Measurements from ENCODE around the gene RGL2.

- TF ChIP-seq CTCF (IDR thresholded peaks at IDR 0.05) (no peak), EP300 (IDR thresholded peaks at IDR 0.05) (no peak), POLR2A (IDR thresholded peaks at IDR 0.05) (no peak)
Observed at GRCh38 chr6:33249732-33250630, 48.8 kb downstream of the RGL2 start.

Measured in tibial nerve (tissue), 4 donors.